NOMO-1 treated with DMSO at 0.1 percent for 48 hours (cell line): ENCODE data around the gene SPEG.

ENCODE experiments used
- DNase-seq: peaks from one replicate; lab custom pipeline; 2025; ENCODE audit not compliant: unreplicated experiment; lab: John Stamatoyannopoulos, UW

SPEG gene

DNA sequence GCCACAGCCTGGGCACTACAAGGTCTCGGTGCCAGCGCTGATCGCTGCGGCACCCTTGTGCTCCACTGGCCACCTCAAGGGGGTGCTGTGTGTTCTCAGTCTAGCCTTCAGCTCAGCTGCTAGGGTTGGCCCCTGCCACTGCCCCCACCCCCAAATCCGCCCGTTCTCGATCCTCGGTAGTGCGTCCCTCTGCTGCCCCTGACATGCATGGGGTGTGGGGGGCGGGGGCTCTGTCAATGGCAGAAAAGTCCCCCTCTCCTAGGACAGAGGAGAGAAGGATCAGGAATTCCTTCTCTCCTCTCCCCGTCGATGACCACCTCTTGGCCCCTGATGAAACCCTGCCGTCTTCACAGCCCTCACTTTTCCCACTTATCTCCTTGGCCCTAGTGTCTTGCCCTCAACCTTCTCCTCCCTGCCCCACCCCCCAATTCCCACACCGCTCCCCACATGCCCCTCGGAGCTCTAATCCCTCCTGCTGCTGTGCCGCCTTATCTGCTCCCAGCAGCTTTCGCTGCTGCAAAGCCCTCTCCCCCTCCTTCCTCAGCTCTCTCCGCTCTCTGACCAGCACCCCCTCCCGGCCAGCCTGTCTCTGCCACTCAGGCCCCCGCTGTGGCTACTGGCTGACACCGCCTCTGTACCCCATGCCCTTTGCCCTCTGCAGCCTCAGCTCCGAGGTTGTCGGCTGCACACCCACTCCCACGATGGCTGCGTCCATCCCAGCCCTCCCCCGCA, 75.3 kb downstream of the SPEG start:
- DNase-seq: peak; percentile 29

DNA sequence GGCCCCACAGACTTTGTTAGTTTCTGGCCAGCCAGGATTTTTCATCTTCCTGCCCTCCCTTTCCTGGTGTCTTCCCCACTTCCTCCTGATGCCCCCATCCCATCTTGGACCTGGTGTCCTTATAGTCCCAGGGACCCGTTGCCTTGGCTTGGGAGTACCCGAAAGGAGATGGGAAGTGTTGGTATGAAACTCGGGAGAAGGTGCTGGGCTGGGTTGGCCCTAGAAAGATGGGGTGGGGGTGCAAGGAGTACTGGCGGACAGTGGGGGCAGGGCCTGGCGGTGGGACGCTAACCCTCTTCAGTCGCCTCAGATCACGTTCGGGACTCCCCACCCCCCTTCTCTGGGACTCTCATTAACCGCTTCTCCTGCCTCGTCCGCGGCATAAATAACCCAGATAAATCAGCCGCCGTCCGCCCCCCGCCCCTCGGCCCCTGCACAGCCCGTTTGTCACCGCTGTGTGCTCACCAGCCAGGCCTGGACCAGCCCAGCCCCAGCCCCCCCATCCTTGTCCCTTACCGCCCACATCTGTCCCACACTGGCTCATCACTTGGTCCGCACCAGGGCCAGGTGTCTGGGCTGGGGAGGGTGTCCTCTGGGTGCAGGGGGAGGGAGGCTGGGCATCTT, 76.0 kb downstream of the SPEG start:
- no peak for DNase-seq

DNA sequence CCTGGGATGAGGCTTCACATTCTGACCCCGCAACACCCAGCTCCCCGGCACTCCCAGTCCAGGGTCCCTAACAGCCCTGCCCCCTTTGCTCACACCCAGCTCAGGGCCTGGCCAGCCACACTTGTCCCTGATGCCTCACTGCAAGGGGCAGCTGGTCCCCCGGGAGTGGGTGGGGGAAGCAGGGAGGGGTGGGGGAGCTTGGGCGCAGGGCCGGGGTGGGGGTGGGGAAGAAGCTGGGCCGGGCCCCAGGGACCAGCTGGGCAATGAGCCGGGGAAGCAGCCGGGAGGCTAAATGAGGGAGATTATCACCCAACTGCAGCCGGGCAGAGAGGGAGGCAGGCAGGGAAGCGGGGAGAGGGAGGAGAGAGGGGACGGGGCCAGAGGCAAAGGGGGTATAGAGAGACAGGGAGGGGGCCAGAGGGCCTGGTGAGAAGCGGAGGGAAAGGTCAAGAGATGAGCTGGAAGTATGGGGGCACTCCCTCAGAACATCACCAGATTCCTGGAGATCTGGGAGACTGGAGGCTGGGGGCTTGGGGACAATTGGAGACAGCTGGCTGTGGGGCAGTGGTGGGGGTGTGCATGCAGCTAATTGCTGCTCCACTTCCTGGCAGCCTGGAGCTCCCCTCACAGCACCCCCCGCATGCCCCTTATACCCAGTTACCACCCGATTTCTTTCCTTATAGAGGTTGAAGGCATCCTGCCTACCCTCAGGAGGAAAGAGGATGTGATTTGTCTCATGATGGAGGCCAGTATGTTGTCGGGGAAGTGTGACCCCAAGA, 77.1 kb downstream of the SPEG start:
- DNase-seq: no peak

DNA sequence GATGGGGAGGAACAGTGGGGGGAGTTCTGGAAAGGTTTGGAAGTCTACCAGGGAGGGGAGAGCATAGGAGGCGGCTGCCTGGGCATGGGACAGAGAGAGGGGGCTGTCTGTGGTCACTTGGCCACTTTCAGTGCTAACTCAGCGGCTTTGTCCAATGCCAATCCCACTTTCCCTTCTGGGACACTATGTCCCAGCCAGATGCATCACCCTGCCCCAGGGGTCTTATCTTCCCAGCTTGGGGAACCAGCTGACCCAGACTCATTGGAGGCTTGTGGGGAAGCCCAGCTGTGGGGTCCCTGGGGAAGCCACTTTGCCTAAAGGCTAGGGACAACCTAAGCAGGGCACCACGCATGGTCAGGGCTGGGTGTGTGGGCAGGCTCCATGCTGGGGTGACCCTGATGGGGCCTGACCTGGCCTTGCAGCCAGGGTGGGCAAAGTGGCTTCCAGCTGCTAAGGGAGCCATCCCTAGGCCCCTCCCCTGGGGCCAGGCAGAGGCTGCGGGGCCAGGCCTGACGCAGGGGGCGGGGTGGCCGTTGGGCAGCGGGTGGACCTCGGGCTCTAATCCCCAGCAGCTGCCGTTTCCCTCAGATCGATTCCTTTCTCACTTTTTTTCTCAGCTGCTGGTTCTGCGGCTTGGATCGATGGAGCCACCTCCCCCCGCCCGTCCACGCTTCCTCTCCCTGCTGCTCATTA, 78.0 kb downstream of the SPEG start:
- no peak for DNase-seq

DNA sequence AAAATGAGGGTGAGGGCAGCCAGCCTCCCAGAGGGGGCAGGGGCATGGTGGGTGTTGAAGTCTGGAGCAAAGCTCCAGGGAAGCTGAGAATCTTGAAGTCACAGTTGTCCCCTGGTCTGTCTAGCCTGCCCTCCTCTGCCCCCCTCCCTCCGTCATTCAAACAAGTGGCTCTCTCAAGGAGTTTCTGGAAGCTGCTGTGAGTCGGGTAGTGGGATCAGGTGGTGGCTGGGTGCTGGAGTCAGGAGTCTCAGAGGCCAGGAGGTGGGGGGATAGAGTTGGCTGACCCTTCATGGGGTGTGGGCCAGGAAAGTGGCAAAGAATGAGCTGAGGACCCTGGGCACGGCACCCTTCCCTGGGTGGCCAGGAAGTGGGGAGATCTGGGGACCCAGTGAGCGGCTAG, 79.1 kb downstream of the SPEG start:
- no peak for DNase-seq

DNA sequence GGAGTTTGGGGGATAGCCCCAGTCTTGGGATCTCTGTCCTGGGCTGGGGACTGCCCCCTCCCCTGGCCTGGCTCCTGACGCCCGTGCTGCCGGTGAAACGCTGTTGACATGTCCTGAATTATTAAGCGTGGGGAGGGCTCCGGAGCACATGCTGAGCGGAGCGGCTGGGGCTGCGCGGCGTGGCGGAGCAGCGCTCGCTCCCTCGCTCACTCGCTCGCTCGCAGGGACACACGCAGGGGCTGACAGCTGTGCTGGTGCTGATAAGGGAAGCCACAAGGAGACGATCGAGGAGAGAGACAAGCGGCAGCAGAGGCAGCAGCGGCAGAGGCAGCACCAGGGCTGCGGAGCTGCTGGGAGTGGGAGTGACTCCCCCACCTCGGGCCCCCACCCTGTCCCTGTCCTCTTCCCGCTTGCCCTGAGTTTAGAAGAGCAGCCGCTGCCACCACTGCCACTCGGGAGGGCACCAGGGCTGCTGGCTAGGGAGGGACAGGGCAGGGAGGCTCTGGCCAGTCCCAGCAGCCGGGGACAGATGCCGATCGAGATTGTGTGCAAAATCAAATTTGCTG, 79.6 kb downstream of the SPEG start, which contains the start of gene ASIC4:
TSS of gene ASIC4 (plus strand) at position 287 of the 566 bp plus-strand sequence. CDS start at position 530, 243 bp downstream.
- peak; percentile 7 for DNase-seq

DNA sequence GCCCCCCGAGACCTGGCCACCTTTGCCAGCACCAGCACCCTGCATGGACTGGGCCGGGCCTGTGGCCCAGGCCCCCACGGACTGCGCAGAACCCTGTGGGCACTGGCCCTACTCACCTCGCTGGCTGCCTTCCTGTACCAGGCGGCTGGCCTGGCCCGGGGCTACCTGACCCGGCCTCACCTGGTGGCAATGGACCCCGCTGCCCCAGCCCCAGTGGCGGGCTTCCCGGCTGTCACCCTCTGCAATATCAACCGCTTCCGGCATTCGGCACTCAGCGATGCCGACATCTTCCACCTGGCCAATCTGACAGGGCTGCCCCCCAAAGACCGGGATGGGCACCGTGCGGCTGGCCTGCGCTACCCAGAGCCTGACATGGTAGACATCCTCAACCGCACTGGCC, 80.2 kb downstream of the SPEG start:
- DNase-seq: no peak

DNA sequence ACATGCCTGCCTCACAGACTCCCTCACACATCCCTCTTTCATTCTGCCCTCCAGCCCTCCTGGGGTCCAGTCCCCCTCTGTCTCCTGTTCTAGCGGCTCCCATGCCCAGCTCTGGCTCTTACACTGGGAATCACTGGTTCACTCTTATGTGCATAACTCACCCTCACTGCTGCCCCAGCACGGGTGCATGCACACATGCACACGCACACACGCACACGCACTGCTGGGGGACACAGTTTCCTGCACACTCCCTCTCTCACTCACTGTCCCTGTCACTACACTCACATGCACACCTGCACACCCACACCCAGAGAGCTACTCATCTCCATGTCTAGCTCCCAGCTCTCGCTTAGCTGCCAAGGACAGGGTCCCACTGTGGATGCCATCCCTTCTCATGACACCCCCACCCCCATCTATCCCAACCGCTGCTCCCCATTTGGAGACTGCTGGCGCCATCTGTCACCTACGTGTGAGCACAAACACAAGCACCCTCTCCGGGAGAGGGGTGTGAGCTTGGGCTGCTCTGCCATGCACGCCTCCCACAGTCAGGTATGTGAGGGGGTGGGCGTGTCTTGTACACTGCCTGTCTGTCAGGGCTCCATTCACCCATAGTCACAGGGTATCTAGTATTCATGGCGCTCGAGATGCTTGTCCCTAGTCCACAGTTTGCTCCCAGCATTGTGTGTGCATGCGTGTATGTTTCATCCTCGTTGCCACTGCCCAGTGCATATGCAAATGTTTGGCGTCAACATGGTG, 81.4 kb downstream of the SPEG start:
- DNase-seq: no peak

DNA sequence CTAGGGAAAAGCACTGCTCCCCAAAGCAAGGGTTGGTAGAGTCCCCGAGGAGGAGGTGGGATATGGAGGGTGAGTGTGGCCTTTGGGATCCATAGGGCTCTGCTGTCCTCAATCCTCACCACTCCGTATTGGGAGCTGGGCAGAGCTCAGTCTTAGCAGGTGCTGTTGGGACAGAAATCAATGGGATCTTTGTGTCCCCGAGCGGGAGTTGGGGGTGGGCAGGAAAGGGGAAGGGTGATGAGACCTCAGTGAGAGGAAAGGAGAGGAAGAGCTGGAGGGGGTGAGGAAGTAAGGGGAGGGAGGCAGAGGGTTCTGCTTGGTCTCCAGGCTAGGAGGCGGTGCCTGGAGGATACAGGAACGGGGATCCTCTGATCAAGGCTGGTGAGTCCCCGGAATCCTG, 82.2 kb downstream of the SPEG start:
- no peak for DNase-seq

DNA sequence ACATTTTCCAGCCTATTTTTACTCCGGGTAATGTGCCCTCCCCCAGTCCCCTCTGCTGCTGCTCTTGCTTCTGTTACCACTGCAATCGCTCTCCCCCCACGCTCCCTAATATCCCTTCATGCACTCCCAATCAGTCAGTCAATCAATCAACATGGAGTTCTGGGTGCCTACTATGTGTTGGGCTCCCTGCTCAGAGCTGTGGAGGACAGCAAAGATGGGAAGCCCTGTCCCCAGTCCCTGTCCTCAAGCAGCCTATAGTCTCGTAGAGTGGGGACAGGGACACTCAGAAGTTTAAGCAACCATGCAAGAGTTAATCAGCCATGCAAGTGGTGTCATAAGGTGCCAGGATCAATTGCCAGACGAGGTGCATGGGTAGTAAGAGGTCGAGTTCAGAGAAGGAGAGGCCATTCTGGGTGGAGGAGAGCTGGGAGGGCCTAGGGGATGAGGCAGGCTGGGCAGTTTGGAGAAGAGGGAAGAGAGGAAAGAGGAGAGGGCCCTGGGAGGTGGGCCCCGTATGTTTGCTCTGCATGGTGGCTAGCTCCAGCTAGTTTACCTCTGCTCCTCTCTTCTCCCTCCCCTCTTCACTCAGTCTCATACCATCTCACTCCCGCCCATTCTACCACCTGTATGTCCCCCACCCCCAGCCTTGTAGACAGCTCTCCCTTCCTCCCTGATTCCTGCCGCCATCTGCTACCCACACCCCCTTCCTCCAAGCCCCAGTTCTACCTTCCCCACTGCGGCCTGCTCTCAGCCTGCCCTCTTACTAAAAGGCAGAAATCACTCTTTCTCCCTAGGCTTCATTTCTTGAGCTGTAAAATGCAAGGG, 83.5 kb downstream of the SPEG start:
- no peak for DNase-seq

DNA sequence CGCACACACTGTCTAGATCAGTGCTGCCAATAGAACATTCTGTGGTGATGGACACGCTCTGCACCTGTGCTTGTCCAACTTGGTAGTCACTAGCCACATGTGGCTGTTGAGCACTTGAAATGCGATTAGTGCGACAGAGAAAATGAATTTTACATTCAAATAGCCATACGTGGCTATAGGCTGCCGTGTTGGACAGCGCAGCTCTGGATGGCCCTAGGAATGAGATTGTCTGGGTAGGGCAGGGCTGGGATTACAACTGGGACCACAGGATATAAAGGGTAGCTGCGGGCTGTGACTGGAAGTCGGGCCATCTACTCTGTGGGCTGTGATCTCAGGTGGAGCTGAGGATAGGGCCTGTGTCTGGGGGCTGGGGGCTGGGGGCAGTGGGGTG, 84.9 kb downstream of the SPEG start:
- DNase-seq: no peak

DNA sequence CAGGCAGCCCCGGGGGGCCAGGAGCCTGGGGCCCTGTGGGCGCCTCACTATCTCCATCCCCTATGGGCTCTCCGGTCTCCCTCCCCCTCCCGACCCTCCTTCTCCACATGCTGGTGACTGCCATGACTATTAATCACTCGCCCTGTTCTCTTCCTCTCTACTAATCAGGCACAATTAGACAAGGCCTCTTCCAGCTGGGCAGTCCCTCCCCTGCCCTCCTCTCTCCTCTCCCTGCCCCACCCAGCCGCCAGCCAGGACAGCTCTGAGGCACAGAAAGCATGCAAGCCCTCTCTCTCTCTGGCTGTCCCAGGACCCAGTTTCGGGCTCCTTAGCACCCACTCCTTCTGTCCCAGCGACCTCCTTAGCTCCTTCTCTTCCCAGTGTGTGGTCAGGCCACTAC, 85.4 kb downstream of the SPEG start:
- no peak for DNase-seq

DNA sequence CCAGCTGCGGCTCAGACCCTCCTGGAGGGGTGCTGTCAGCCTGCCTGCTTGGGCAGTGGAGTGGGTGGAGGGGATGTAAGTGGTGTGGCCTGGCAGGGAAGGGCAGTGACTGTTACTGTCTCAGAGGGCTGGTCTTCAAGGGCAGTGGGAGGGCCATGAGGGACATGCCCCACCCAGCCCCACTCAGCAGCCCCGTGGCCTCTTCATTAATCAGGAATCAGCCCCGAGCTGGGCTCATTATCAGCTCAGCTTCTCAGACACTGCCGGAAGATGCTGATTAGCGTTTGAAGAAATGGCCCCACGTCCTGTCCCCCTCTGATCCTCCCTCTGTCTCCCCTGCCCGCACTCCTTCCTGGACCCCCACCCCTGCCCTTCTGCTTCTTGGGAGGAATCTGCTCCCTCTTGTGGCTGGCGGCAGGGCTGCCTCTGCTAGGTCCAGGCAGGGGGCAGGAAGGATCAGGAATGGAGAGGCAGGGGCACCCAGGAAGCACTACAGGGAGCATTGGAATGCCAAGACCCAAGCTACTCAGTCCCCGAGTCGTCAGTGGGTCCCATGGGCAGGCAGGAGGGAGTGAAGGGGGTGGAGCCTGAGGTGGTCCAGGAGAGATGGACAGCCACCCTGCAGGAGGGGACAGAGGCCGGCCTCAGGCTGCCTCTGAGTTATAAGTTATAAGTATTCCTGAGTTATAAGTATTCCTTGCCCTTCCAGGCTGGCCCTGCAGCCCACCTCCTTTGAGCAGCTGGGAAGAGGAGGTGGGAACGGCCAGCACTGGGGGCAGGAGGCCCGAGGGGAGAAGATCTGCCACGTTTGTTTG, 86.6 kb downstream of the SPEG start:
- no peak for DNase-seq

DNA sequence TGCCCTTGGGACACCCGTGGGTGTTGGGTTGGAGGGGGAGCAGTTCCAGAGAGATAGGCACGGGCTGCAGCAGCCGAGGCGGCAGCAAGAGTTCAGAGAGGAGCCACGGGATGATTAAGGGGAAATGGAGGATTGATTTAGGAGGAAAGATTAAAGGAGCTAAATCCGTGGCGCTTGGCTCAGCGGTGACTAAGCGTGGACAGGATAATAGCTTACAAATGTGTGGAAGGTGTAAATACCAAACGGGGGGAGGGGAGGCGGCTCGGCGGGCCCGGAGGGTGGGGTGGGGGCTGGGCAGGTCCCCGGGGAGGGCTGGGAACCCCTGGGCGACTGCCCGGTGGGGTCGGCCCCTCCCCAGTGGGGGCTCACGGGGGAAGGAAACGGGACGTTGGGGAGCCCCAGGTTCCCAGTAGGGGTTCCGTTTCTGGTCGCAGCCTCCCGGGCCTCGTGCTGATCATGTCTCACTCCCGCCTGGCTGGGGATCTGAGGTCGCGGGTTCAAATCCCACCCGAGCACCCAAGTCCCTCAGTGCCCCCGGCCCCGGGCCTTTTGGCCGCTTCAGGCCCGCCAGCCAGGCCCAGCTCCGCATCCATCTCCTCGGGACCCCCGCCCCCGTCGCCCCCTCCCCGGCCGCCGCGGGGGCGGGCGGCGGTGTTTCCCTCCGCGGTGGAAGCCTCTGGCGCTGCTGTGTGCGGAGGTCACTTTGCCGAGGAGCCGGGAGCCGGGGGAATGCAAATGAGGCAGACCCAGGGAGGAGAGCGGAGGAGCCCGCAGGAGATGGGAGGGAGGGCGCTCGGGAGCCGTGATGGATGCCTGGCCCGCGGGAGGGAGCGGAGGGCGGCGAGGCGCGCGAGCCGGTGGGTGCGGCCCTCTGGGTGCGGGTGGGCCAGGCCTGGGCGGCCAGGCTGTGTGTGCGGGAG, 87.7 kb downstream of the SPEG start:
- peak; percentile 20 for DNase-seq

DNA sequence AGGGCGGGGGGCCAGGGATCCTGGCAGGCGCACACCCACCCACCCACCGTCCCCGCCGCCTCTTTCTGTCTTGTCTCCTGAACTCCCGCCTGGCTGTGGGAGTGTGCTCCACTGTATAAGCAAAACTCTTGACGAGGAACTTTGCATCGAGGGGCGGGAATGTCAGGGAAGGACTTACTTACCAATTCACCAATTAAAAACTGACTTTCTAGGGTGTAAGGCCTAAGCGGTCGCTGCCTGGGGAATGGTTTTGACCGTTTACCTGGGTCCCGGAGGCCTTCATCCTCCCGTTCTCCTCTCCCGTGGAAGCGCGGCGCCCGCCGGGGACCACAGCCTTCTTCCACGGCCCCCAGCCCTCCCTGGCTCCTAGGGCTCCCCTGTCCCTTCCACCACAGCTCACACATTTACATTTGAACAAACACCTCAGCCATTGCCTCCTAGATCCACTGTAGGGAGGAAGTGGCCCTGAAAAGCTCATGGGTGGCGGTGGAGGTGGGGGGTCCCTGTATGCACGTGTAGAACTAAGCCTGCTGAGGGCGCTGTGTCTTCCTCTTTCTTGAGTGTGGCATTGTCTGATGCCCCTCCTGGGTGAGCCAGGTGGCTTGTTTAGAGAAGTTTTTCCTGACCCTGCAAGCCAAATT, 88.5 kb downstream of the SPEG start:
- no peak for DNase-seq

DNA sequence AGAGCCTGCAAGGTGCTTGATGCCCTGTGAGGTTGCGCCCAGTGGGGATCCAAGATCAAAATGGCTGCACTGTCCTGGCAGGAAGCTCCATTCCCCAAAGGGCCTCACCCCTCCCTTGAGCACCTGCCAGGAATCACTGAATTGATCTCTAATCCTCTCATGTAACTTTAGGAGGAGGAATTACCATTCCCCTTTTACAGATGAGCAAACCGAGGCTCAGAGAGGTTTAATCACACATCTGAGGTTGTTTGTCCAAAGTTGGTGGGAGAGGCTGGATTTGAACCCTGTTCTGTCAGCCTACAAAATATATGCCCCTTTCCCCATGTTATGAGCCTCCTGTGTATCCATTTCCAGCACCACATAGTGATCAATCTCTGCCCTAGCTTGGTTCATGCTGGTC, 90.2 kb downstream of the SPEG start:
- DNase-seq: no peak

DNA sequence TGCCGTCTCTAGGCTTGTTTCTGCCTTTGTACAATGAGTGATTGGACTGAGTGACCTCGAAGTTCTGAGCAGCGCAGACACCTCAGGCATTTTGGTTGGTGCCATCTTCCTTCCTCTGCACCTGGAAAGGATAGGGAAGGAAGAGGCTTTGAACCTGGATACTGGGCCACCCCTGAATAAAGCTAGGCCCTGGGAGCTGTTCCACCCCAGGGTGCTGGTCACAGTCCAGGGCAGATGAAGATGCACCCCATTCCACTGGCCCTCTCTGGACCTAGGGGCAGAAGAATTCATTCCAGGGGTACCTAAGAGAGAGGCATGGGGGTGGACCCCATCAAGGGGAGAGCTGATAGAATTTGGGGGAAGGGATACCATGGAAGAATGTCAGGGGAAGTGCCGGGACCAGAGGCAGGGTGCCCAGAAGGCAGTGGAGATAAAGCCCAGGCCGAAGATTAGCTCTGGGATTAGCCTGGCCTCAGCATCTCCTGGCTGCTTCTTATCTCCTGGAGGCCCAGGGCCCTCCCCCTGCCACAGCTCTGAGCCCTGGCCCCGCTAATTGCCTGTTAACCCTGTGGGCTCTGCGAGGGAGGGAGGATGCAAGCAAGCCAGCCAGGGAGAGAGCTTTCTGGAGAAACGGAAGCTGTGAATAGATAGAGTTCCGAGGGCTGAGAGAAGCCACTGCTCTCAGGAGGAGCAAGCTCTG, 91.0 kb downstream of the SPEG start:
- DNase-seq: no peak
